Transverse colon (tissue), 4 donors: ENCODE results near the gene ABCG1.

ENCODE experiments used
- EP300 ChIP-seq: sonication (generic); formaldehyde crosslinking; IDR thresholded peaks from one replicate; pipeline ENCODE4 v1.6.1; 2017; ENCODE audit warnings: antibody characterized with exemption, low read depth
- POLR2A ChIP-seq: fragments of 450-650 bp; IDR thresholded peaks from one replicate; pipeline ENCODE4 v1.6.1; 2016; ENCODE audit warnings: antibody characterized with exemption, mild to moderate bottlenecking, moderate library complexity
- POLR2AphosphoS5 ChIP-seq, 3 donors: sonication (generic); formaldehyde crosslinking; IDR thresholded peaks; one replicate each; pipeline ENCODE4 v1.6.1; 2016; ENCODE audit warnings: antibody characterized with exemption in 3 of 3
- TF ChIP-seq, protein P1 (sequence below), 5 experiments: fragments of 200-600 bp in 3 of 5; fragments of 450-650 bp in 2 of 5; sonication (generic) in 3 of 5; IDR thresholded peaks; 1 replicate in 2 of 5; 2 replicates in 3 of 5; pipeline ENCODE4 v1.5.1; 2016 to 2017; ENCODE audit warnings: antibody characterized with exemption in 5 of 5, inconsistent platforms in 3 of 5, mild to moderate bottlenecking in 2 of 5, moderate library complexity in 1 of 5

DNA sequence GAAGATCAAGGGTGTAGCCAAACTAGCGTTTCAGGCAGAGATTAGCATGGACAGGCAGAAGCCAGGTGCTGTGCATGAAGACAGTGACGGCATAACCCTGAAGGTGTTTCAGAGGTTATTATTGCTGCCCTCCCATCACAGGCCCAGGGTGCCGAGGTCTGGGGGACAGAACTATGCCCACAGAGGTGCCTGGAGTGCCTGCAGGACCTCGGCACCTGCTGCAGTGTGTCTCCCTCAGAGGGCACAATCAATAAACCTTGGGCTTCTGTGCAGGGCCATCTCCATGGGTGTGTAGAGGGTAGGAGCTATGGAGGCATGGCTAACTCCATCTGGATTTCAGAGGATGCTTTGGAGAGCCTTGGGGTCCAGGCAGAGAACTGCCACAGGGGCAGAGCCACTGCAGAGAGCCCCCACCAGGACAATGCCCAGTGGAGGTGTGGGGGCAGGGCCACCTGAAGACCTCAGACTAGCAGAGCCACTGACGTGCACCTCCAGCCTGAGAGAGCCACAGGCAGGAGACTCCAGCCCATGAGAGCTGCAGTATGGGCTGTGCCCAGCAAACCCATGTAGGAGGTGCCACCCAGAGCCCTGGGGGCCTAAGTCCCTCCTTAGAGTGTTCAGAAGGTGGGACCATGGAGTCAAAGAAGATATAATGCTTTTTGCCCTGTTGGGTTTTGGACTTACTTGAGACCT lies 5.7 kb upstream of the ABCG1 start:
- TF ChIP-seq POLR2A (no peak), EP300 (no peak), POLR2AphosphoS5 (IDR thresholded peaks at IDR 0.05) (no peak)
- TF ChIP-seq, protein P1, sequence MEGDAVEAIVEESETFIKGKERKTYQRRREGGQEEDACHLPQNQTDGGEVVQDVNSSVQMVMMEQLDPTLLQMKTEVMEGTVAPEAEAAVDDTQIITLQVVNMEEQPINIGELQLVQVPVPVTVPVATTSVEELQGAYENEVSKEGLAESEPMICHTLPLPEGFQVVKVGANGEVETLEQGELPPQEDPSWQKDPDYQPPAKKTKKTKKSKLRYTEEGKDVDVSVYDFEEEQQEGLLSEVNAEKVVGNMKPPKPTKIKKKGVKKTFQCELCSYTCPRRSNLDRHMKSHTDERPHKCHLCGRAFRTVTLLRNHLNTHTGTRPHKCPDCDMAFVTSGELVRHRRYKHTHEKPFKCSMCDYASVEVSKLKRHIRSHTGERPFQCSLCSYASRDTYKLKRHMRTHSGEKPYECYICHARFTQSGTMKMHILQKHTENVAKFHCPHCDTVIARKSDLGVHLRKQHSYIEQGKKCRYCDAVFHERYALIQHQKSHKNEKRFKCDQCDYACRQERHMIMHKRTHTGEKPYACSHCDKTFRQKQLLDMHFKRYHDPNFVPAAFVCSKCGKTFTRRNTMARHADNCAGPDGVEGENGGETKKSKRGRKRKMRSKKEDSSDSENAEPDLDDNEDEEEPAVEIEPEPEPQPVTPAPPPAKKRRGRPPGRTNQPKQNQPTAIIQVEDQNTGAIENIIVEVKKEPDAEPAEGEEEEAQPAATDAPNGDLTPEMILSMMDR (IDR thresholded peaks at IDR 0.05) = no peak
